SU-DHL-6 (cell line): ENCODE data around the gene PHRF1.

Experiments used
- EZH2phosphoT487 ChIP-seq: fragments of 200-600 bp; sonication (generic), shearing (Covaris generic); conservative IDR thresholded peaks from 2 replicates; pipeline ENCODE4 v1.6.1; 2018; ENCODE audit warnings: mild to moderate bottlenecking, antibody characterized with exemption, low read length, moderate library complexity, mixed read lengths
- TF ChIP-seq, protein P1 (sequence below): fragments of 200-600 bp; sonication (generic); IDR thresholded peaks from one replicate; pipeline ENCODE4 v1.5.1; 2017; ENCODE audit warnings: antibody characterized with exemption, mild to moderate bottlenecking, low read length, moderate library complexity; ENCODE audit not compliant: insufficient read depth, poor library complexity, severe bottlenecking

- TF ChIP-seq EZH2phosphoT487 = no peak
- TF ChIP-seq, protein P1, sequence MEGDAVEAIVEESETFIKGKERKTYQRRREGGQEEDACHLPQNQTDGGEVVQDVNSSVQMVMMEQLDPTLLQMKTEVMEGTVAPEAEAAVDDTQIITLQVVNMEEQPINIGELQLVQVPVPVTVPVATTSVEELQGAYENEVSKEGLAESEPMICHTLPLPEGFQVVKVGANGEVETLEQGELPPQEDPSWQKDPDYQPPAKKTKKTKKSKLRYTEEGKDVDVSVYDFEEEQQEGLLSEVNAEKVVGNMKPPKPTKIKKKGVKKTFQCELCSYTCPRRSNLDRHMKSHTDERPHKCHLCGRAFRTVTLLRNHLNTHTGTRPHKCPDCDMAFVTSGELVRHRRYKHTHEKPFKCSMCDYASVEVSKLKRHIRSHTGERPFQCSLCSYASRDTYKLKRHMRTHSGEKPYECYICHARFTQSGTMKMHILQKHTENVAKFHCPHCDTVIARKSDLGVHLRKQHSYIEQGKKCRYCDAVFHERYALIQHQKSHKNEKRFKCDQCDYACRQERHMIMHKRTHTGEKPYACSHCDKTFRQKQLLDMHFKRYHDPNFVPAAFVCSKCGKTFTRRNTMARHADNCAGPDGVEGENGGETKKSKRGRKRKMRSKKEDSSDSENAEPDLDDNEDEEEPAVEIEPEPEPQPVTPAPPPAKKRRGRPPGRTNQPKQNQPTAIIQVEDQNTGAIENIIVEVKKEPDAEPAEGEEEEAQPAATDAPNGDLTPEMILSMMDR = no peak
Observed at GRCh38 chr11:656866-657265, 80.6 kb downstream of the PHRF1 start.
